ENCODE data around the gene ANO4. TPM values are rescaled to one million over a fixed set of nuclear protein-coding genes. Genes with fewer than 3 reads are reported as not detected.
"Not testable (repeated sequence)": the region's sequence is repeated elsewhere in the genome, so short reads cannot be mapped to it uniquely, and the experiment has no call there.

ANO4 gene
- total RNA-seq, 1 donor from 2014 or later: 1.4 TPM

DNA sequence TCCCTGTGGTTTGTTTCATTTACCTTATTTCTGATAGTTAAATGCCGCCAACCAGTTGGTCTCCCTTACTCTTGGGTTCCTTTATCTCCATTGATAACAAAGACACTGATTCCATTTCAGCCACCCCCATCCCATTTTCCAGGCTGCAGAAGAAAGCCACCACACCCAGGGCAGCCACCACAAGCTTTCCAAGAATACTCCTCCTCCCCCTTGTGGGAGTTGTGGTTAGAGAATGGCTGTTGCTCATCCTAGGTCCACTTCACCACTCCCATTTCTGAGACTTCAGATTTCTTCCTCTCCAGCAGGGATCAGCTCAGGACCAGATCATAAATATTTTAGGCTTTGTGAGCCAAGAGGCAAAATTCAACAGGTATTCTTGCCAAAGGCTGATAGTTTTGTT, 73.9 kb downstream of the ANO4 start:
- no peak for DNase-seq (ENCODE audit: low spot score)

DNA sequence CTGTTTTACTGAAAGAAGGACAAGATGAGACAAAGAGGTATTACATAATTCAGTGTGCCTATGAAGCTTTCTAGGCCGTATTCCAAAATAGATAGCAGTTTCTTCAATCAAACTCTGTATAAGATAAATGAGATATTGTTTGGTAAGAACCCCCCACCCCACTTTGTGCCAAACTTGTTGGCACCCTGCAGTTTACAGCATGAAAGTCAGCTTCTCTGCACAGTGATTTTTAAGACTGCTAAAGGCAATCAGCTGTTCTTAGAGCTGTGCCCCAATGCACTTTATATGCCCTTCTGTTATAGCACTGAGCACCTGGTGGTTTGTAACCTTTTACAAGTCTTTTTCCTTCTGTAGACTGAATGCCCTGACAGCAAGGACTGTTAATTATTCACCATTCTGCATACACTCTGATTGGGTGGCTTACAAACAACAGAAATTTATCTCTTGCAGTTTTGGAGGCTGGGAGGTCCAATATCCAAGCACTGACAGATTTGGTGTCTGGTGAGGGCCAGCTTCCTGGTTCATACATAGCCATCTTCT, 76.7 kb downstream of the ANO4 start:
- no peak for DNase-seq (ENCODE audit: low spot score)

DNA sequence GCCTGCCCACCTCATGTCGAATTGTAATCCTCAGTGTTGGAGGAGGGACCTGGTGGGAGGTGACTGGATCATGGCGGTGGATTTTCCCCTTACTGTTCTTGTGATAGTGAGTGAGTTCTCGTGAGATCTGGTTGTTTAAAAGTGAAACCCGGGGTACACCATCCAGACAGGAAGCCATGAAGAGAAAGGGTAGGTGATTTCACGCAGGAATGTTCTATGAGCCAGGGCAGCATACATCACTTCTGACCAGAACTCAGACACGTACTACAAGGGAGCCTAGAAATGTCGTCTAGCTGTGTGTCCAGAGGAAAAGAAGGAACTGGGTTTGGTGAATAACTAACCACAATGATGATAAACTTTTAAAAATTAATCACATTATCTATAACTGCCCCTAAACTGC, 80.6 kb downstream of the ANO4 start:
- DNase-seq (ENCODE audit: low spot score): no peak

DNA sequence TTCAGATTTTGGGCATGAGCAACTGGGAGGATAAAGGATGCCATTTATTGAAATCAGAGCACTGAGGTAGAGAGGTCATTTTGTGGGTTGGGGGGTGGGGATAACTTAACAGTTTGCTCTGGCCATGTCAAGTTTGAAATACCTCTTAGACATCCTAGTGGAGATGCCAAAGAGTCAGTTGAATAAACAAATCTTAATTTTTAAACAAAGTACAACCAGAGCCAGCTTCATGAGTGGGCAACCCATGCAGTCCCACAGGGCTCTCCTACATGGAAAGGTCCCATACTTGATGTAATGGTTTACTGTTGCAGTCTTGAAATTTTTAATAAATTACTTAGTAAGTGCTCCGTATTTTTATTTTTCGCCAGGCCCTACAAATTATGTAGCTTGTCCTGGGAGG, 81.2 kb downstream of the ANO4 start:
- no peak for DNase-seq (ENCODE audit: low spot score)

DNA sequence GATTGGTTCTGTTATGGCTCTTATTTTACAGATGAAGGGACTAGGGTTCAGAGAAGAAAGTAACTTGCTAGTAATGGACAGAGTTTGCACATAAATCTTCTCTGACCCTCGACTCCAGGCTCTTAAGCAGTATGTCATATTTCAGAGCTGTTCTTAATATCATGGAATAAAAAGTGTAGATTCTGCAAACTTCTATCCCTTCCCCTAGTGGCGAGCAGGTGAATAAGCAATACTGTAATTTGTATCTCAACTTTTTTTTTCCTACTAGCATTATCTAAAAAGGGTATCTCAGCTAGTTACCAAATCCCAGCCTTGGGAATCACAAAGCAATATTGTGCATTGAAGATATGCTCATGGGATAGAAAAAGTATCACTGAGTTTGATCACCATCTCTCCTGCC, 83.2 kb downstream of the ANO4 start:
- no peak for DNase-seq (ENCODE audit: low spot score)

DNA sequence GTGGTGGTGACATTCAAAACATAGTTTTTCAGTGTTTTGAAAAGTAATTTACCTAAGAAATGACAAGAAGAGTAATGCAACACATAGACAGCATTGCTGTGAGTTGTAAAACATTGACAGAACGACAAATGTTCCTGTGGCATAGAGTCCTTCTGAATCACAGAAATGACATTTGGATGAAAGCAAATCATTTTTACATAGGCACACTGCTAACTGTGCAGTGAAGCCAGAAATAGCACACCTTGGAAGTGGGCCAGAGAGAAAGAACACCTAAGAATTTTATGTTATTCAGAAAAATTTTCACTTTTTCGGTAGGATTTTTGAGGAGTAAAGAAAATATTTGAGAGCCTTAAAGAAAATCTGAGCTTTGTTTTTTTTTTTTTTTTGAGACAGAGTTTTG, 100.6 kb downstream of the ANO4 start:
- no peak for DNase-seq (ENCODE audit: low spot score)

DNA sequence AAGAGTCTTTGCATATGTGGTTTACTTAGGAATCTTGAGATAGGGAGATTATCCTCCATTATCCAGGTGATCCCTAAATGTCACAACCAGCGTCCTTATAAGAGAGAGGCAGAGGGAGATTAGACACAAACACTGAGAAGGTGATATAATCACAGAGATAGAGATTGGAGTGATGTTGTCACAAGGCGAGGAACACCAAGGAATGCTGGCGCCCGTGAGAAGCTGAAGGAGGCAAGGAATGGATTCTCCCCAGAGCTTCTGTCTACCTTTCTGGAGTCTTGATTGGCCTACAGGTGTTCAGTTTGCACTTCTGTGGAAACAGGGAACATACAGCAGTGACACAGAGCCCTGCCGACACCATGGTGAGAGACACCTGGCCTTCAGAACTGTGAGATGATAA, 101.6 kb downstream of the ANO4 start:
- DNase-seq (ENCODE audit: low spot score): no peak

DNA sequence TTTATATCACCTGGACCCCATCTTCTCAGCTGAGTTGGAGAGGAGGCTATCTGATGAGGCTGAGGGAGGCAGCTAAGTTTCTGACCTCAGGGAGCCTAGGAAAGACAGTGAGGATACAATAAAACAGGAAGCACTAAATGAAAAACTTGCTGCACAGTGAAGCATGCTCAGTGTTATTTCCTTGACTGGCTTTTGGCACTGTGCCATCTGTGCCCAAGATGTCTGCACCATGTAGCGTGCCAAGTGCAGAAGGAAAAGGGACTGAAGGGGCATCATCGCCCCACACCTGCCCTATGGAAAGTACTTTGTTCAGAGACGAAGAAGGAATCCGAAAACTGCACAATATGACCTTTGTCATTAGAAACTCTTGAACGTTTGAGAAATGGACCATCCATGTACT, 102.7 kb downstream of the ANO4 start:
- DNase-seq (ENCODE audit: low spot score): no peak

DNA sequence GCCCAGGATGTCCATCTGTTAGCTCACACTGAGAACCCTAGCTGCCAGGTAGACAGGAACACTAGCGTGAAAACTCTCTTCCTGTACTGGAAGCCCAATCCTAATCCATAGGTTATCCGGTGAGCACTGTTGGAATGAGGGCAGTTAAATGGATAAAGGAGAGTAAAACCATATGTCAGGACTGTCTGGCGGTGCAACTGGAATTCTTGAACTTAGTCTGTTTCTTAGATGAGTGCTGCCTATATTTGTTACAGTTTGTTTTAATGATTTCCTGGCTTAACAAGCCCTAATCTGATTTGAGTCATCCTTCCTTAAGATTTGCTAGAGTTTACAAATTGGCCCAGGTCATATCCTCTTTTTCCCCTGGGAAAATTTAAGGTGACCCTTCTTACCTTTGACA, 104.7 kb downstream of the ANO4 start:
- DNase-seq (ENCODE audit: low spot score): no peak

DNA sequence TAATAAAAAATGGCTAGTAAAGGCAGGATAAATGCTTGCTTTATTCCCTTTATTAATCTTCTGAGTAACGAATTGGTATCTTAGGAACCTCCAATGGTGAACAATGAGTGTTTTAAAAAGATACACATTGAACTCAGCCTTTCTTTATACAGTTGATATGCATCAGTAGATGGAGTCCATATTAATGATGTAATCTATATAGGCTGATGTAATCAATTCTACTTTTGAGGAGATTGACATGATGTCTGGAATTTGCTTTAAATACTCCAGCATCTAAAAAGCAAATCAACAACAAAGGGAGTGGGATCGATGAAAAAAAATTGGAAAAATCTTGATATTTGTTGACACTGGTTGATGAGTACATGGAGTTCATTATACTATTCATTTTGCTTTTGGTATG, 106.2 kb downstream of the ANO4 start:
- no peak for DNase-seq (ENCODE audit: low spot score)

DNA sequence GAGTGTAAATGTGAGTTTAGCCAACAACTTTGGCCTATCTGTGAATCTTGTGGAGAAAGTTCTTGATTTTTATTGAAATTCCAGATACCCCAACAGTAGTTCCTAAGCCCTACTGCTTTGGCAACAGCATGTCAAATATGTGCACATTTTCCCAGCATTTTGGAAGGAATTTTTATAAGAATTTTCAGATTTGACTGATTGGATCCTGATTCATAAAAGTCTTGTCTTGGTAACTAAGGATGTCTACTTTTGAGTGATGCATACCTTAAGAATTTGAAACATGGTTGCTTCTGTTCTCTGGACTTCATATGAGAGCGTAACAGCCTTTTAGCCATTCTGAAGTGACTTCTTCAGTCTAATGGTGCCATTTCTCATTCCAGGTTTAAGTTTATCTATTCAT, 106.7 kb downstream of the ANO4 start:
- DNase-seq (ENCODE audit: low spot score): no peak

DNA sequence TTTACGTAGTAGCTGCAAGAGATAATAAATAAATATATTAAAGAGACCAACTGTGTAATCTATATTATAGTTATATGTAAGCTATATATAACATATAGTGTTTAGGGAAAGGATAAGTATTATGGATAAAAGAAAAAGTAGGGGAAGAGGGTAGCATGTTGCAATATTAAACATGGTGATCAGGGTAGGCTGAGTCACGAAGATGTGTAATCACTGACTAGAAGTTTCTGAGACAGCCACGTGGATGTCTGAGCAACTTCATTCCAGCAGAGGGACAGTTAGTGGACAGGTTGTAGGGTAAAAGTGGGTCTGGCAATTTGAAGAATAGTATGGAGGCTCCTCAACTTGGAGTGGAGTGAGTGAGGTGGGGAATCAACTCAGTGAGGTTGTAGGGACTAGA, 109.7 kb downstream of the ANO4 start:
- DNase-seq (ENCODE audit: low spot score): no peak

DNA sequence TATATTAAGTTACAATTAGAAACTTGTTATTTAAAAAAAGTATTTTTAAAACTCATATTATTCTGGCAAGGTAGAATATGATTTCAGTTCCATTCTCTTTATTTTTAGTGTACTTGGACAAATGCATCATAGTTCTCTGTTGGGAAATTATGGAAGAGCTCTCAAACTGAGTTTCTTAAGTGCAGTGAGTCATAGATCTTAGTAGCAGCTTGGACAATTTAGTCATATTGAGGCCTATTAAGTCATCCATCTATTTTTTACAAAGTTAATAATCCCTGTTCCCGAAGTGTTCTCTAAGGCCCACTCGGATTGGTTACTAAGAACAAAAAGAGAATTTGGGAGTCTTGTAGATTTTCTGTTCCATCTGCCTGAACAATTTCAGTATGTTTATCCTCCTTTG, 113.9 kb downstream of the ANO4 start:
- DNase-seq (ENCODE audit: low spot score): no peak

DNA sequence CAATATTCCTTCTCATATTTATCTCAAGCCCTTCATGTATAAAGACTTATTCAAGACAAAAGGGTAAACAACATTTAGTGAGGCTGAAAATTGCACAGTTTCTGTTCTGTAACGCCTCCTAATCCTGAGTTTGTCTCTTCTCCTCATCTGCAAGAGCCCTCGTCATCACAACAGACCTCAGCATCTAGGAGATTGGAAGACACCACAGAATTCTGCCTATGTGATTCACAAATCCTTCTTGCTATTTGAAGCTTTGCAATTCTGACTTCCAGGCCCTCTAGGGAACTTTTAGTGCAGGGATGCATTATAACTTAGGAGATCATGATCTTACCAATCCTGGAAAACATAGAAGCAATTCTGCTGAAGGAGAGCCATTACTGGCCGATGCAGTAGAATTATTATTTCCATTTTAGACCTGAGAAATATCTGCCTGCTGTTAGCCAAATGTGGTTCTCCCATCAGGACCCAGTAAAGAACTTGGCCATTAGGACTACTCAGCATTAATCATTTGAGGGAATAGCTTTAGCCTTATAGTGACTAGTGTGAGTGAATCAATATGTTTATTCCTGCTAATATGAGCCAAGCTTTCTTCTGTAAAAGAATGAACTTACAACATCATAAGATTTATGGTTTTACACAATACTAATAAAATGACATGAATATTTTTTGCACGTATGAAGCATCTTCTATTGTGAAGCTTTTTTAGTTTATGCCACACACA, 119.5 kb downstream of the ANO4 start:
- DNase-seq (ENCODE audit: low spot score): peak; percentile 62

DNA sequence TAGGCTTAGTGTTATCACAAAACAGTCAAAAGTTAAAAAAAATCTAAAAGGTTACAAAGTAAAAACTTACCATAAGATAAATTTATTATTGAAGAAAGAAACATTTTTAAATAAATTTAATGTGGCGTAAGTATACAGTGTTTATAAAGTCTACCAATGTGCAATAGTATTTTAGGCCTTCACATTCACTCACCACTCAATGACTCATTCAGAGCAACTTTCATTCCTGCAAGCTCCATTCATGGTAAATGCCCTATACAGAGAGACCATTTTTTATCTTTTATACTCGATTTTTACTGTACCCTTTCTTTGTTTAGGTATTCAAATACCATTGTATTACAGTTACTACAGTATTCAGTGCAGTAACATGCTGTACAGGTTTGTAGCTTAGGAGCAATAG, 124.5 kb downstream of the ANO4 start:
- no peak for DNase-seq (ENCODE audit: low spot score)

DNA sequence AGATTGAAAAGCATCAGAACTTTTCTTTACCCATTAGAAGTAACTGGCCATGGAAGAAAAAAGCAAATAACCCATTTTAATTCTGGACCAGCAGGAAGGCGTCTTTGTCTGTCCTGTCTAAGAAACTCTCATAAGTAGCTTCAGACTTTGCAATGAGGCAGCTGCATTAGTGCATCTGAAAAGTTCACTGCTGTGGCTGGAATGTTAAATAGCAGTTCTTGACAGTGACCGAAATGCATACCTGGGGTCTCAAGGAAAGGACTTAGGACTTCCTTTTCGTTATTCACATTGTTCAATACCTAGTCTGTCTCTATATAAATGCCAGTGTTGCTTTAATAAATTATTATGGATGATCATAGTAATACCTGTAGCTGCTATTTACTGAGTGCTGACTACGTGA, 125.9 kb downstream of the ANO4 start:
- DNase-seq (ENCODE audit: low spot score): no peak

DNA sequence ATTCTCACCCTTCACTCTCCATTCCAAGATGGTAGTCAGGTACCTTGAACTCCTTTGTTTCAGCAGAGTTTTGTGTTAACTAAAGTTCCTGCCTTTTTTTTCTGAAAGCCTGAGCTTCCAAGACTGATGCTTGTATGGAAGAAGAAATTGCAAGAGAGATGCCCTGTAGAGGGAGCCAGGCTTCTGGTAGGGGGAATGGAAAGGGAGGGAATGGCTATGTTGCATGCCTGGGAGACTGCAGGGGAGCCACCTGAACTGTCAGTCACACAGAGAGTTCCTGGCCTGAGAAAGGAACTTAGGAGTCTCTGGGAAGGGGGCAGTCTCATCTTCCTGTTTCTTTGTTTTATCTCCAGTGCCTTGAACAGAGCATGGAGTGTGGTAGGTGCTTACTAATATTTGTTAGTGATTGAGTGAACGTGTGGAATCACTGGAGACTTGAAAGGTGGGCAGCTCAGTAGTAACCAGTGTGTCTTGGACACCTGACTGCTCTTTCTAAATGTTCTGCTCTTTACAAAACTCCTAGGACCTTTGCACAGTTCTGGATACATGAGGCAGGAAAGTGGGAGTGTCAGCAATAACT, 132.2 kb downstream of the ANO4 start:
- DNase-seq (ENCODE audit: low spot score): no peak

DNA sequence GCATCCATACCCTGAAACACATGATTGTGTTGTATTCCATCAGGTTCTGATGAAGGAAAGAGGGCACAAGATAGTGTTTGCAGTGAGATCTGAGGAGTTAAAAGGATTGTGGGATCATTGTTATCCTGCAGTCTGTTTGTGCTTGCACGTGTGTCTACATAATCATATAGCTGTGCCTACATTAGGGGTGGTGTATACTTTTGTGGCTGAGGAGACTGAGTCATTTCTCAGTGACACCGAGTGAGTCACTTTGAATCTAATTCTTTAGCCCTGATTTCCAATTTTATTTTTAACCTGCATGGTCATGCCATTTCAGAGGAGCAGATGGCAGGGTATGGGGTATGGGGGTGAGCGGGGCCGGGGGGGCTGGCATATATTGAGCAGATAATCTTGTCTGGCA, 133.2 kb downstream of the ANO4 start:
- no peak for DNase-seq (ENCODE audit: low spot score)

DNA sequence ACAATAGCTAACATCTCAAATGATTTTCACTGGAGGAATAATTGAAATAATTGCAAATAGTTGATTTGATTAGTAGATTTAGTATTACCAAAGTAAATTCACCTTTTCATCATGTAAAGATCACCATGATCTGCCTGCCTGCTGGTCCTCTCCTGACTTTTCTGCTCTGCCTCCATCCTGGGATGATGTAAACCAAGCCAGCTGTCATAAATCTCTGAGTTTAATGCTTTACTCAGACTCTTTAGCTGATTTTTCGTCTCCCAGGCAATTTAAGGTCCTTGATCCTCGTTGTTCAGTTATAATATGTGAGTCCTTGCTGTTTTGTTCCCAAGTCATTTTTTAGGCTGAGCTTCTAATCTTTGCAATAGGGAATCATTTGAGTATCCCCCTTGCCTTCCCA, 138.0 kb downstream of the ANO4 start:
- DNase-seq (ENCODE audit: low spot score): no peak

DNA sequence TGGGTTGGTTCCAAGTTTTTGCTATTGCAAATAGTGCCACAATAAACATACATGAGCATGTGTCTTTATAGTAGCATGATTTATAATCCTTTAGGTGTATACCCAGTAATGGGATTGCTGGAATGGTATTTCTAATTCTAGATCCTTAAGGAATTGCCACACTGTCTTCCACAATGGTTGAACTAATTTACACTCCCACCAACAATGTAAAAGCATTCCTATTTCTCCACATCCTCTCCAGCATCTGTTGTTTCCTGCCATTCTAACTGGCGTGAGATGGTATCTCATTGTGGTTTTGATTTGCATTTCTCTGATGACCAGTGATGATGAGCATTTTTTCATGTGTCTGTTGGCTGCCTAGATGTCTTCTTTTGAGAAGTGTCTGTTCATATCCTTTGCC, 139.0 kb downstream of the ANO4 start:
- DNase-seq (ENCODE audit: low spot score): not testable (repeated sequence)

DNA sequence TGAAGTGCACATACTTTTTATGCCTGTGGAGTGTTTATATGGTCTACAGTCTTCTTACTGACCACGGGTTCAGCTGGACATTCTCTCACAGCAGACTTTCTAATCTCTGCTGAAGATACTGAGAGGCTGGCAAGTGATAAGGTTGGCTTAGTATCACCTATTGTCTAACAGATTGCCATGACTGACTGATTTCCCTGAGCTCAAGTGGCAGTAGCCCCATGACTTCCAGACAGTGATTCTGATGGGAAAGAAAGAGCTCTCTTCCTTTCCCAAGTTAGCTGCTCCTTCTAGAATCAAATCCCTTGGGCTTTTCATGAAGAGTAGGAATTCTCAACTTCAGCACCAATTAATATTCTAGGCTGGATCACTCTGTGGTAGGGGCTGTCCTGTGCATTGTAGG, 141.4 kb downstream of the ANO4 start:
- no peak for DNase-seq (ENCODE audit: low spot score)

DNA sequence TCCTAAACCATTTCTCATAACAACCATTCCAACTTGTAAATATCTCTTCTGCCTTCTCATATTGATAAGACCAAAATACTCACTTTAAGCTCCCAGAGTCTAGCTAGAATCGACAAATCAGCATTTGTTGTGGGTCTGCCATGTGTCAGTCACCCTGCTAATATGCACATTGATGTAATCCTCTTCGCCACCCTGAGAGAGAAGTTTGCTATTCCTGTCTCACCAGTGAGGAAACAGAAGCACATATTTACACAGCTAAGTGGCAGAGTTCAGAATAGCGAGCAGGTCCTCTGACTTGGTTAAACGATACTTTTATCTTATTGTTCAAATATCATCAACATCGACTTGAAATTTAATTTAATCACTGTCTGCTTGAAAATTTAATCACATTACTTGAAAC, 142.1 kb downstream of the ANO4 start:
- DNase-seq (ENCODE audit: low spot score): no peak

DNA sequence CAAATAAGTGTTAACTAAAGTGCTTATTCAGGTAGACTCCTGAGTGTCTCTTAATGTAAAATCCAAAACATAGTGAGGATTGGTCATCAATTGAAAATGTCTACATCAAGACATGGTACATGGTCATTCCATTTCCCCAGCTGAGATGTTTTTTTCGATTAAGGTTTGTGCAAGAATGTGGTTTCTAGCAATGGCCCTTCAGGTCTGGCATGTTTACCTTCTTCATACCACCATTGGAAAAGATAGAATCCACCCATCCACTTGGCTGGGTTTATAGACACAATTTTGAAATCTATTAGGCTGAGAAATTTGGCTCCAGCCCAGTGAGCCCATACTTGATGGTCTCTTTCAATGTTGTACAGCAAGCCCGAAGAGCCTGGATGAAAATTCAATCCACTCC, 145.9 kb downstream of the ANO4 start:
- DNase-seq (ENCODE audit: low spot score): no peak

Measured in umbilical cord (tissue), 2 donors.